Calu3 (cell line): ENCODE data around the gene MT1E. TPM values are rescaled to one million over a fixed set of nuclear protein-coding genes. Genes with fewer than 3 reads are reported as not detected.
"Not testable (repeated sequence)": the region's sequence is repeated elsewhere in the genome, so short reads cannot be mapped to it uniquely, and the experiment has no call there.

Experiments used
- BruUV-seq: library from RNA; stranded (reverse); fragments of 400-500 nt; replicated peaks from 2 replicates; lab custom pipeline; 2021; lab: Mats Ljungman, UMichigan
- CTCF ChIA-PET: fragments of 300-600 bp; sonication (Branson Sonifier 250); formaldehyde crosslinking; loops from one replicate; lab custom pipeline; 2022; ENCODE audit warnings: antibody characterized with exemption; lab: Charles Lee
- DNase-seq: peaks from one replicate; pipeline ENCODE4 v3.0.0; 2022
- H3K27ac Mint-ChIP-seq: one replicate; pipeline ENCODE4 v1.8.0; 2022; ENCODE audit warnings: mixed read lengths; ENCODE audit not compliant: unreplicated experiment
- H3K27me3 Mint-ChIP-seq: one replicate; pipeline ENCODE4 v1.8.0; 2022; ENCODE audit warnings: mixed read lengths; ENCODE audit not compliant: unreplicated experiment
- H3K36me3 Mint-ChIP-seq: one replicate; pipeline ENCODE4 v1.8.0; 2022; ENCODE audit warnings: mild to moderate bottlenecking, moderate library complexity, mixed read lengths; ENCODE audit not compliant: insufficient read depth, unreplicated experiment
- H3K4me1 Mint-ChIP-seq: one replicate; pipeline ENCODE4 v1.8.0; 2022; ENCODE audit warnings: mild to moderate bottlenecking, low read depth, mixed read lengths; ENCODE audit not compliant: unreplicated experiment
- H3K4me3 Mint-ChIP-seq: one replicate; pipeline ENCODE4 v1.8.0; 2022; ENCODE audit warnings: mild to moderate bottlenecking, low read depth, moderate library complexity, mixed read lengths; ENCODE audit not compliant: unreplicated experiment
- H3K9me3 Mint-ChIP-seq: one replicate; pipeline ENCODE4 v1.8.0; 2022; ENCODE audit warnings: low read depth, mixed read lengths; ENCODE audit not compliant: unreplicated experiment
- CTCF ChIP-seq: fragments of 200-600 bp; IDR thresholded peaks from one replicate; pipeline ENCODE4 v1.8.0; 2022; ENCODE audit warnings: antibody characterized with exemption; ENCODE audit not compliant: unreplicated experiment
- intact Hi-C: fragments of 100-400 bp; cut with micrococcal nuclease; formaldehyde crosslinking; loops from one replicate; pipeline ENCODE4 v1.10.0; 2022; ENCODE audit not compliant: unreplicated experiment
- total RNA-seq: library from RNA; stranded (reverse); gene quantifications from 2 replicates; pipeline ENCODE4 v1.2.3, GENCODE V29; 2022

MT1E gene
- total RNA-seq, 1 experiment from 2014 or later, result not detected

- Mint-ChIP-seq H3K4me1 (peaks cover 10% of the 10 kb centered on the region), H3K9me3 (no peaks in the 10 kb centered on the region), H3K27ac (no peak overlapping the region), H3K27me3 (peaks cover 50% of the 10 kb centered on the region), H3K4me3 (no peak overlapping the region), H3K36me3 (peaks cover 8% of the 10 kb centered on the region)
- intact Hi-C loops, result no loop called here
- no peak for DNase-seq
- BruUV-seq, result no TSS peak
- TF ChIP-seq CTCF, result no peak
- CTCF ChIA-PET, result no interaction called here
Observed at GRCh38 chr16:56620339-56620897, 5.2 kb upstream of the MT1E start.

DNA sequence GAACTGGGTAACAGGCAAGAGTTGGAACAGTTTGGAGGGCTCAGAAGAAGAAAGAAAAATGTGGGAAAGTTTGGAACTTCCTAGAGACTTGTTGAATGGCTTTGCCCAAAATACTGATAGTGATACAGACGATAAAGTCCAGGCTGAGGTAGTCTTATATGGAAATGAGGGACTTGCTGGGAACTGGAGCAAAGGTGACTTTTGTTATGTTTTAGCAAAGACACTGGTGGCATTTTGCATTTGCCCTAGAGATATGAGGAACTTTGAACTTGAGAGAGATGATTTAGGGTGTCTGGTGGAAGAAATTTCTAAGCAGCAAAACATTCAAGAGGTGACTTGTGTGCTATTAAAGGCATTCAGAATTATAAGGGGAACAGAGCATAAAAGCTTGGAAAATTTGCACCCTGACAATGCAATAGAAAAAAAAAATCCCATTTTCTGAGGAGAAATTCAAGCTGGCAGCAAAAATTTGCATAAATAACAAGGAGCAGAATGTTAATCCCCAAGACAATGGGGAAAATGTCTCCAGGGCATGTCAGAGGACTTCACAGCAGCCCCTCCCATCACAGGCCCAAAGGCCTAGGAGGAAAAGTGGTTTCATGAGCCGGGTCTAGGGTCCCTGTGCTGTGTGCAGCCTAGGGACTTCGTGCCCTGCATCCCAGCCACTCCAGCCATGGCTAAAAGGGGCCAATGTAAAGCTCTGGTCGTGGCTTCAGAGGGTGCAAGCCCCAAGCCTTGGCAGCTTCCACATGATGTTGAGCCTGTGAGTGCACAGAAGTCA lies 3.7 kb upstream of the MT1E start:
- Mint-ChIP-seq H3K4me1 (peaks cover 18% of the 10 kb centered on the region), H3K27me3 (peaks cover 56% of the 10 kb centered on the region)
- H3K36me3 Mint-ChIP-seq, intact Hi-C loops, BruUV-seq, H3K9me3 Mint-ChIP-seq, DNase-seq, H3K4me3 Mint-ChIP-seq, H3K27ac Mint-ChIP-seq: not testable (repeated sequence)
- CTCF ChIA-PET, result interaction anchor here (0.7 kb wide), 1 partner anchor 1374 kb away, joined by 6 read pairs; no protein-coding TSS in a partner anchor

DNA sequence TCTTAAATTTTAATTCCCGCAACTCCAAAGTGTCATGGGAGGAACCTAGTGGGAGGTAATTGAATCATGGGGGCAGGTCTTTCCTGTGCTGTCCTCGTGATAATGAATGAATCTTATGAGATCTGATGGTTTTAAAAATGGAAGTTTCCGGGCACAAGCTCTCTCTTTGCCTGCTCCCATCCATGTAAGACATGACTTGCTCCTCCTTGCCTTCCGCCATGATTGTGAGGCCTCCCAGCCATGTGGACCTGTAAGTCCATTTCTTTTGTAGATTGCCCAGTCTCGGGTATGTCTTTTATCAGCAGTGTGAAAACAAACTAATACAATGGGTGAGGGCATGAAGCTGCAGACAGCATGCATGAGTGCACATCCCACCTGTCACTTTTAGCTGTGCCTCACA lies 2.4 kb upstream of the MT1E start:
- Mint-ChIP-seq H3K4me1 (peaks cover 23% of the 10 kb centered on the region), H3K27me3 (peaks cover 44% of the 10 kb centered on the region)
- H3K27ac Mint-ChIP-seq, H3K36me3 Mint-ChIP-seq, H3K4me3 Mint-ChIP-seq, BruUV-seq, DNase-seq, H3K9me3 Mint-ChIP-seq, intact Hi-C loops: not testable (repeated sequence)
- CTCF ChIA-PET, result interaction anchor here (0.5 kb wide), 1 partner anchor 287 kb away, joined by 4 read pairs; no protein-coding TSS in a partner anchor

DNA sequence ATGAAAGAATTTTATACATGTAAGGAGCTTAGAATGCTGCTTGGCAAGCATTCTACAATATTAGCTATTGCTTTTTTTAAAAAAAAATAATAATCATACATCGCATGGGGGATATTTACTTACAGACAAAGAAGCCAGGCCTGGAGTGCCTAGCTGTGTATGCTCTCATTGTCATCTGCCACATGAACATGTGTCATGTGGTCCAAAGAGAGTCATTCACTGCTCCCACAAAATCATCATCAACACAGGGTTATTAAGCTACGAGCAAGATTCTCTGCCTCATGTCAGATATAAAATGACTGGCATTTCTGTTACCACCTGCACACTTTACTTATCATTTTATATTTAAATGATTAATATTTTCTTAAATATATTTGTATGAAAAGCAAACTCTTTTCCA lies 1.9 kb upstream of the MT1E start:
- no peak overlapping the region for H3K27ac Mint-ChIP-seq
- H3K9me3 Mint-ChIP-seq, result no peaks in the 10 kb centered on the region
- DNase-seq, result no peak
- peaks cover 40% of the 10 kb centered on the region for H3K27me3 Mint-ChIP-seq
- TF ChIP-seq CTCF, result no peak
- H3K4me3 Mint-ChIP-seq, result no peak overlapping the region
- intact Hi-C loops, result no loop called here
- peaks cover 23% of the 10 kb centered on the region for H3K4me1 Mint-ChIP-seq
- peaks cover 8% of the 10 kb centered on the region for H3K36me3 Mint-ChIP-seq
- CTCF ChIA-PET, result interaction anchor here (0.5 kb wide), 1 partner anchor 287 kb away, joined by 4 read pairs; no protein-coding TSS in a partner anchor
- BruUV-seq, result no TSS peak

GRCh38 chr16:56625943-56626654 lies 518 bp downstream of the MT1E start:
- Mint-ChIP-seq H3K4me1 (peaks cover 23% of the 10 kb centered on the region), H3K36me3 (peaks cover 8% of the 10 kb centered on the region), H3K4me3 (peak overlapping the region; percentile 84), H3K27ac (no peak overlapping the region), H3K9me3 (no peaks in the 10 kb centered on the region), H3K27me3 (peaks cover 46% of the 10 kb centered on the region)
- DNase-seq, result no peak
- BruUV-seq, result no TSS peak
- no peak for TF ChIP-seq CTCF
- intact Hi-C loops, result no loop called here
- CTCF ChIA-PET, result interaction anchor here (2.4 kb wide), 1 partner anchor 18 kb away, joined by 6 read pairs; the partner anchor contains the start of gene MT2A
